A549 (cell line): ENCODE results near the gene SNX20.

Experiments
- CTCF ChIP-seq: fragments of >200 bp; sonication (Bioruptor Twin); formaldehyde crosslinking; IDR thresholded peaks from 3 replicates; pipeline ENCODE4 v1.5.1; 2016
- EP300 ChIP-seq, 2 experiments: fragments of >200 bp; sonication (Bioruptor Twin); formaldehyde crosslinking; IDR thresholded peaks; 2 replicates in 1 of 2; 3 replicates in 1 of 2; pipeline ENCODE4 v1.6.1; 2016 to 2017
- POLR2A ChIP-seq: IDR thresholded peaks from 2 replicates; pipeline ENCODE4 v1.6.1; 2012; ENCODE audit warnings: mild to moderate bottlenecking, low read length
- RFX5 ChIP-seq: fragments of 450-650 bp; IDR thresholded peaks from 2 replicates; pipeline ENCODE4 v1.7.1; 2014; ENCODE audit warnings: antibody characterized with exemption, mild to moderate bottlenecking, moderate library complexity

- TF ChIP-seq RFX5 (no peak), POLR2A (no peak), CTCF (no peak), EP300 (IDR thresholded peaks at IDR 0.05) (no peak)
Measured at GRCh38 chr16:50638816-50639670, 42.1 kb downstream of the SNX20 start.
